ENCODE results near the gene PYCARD. TPM values are rescaled to one million over a fixed set of nuclear protein-coding genes. Genes with fewer than 3 reads are reported as not detected.

PYCARD gene
- polyA plus RNA-seq, 1 donor from 2014 or later: not detected

DNA sequence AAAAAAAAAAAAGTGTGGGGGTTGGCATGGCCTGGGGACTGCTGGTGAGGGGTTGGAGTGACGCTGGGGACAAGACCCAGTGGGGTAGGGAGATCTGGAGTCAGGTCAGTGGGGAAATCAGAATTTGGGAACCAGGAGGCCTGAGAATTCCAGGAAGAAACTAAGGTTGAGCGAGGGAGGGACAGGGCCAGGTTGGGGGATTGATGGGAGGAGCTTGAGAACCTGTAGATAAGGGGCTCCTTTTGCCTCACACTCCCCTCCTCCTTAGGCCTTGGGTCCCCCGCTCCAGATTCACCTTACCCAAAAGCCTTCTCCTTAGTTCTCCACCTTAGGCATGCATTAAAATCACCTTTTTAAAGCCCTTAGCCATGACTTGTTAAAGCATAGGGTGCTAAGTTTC is 22.6 kb upstream of the PYCARD start:
- TF ChIP-seq EZH2 (IDR thresholded peaks at IDR 0.05; ENCODE audit: borderline replicate concordance, insufficient read depth, low read length, poor library complexity, severe bottlenecking) (no peak), POLR2AphosphoS5 (IDR thresholded peaks at IDR 0.05) (no peak), TAF1 (IDR thresholded peaks at IDR 0.05; ENCODE audit: low read depth) (no peak), SMC3 (conservative IDR thresholded peaks at IDR 0.05; ENCODE audit: poor library complexity) (no peak), MXI1 (conservative IDR thresholded peaks at IDR 0.05; ENCODE audit: poor library complexity, severe bottlenecking) (no peak), REST (IDR thresholded peaks at IDR 0.05; ENCODE audit: borderline replicate concordance) (no peak), EP300 (conservative IDR thresholded peaks at IDR 0.05; ENCODE audit: poor library complexity, severe bottlenecking) (no peak), RAD21 (conservative IDR thresholded peaks at IDR 0.05) (no peak)
- TF ChIP-seq, protein P1, sequence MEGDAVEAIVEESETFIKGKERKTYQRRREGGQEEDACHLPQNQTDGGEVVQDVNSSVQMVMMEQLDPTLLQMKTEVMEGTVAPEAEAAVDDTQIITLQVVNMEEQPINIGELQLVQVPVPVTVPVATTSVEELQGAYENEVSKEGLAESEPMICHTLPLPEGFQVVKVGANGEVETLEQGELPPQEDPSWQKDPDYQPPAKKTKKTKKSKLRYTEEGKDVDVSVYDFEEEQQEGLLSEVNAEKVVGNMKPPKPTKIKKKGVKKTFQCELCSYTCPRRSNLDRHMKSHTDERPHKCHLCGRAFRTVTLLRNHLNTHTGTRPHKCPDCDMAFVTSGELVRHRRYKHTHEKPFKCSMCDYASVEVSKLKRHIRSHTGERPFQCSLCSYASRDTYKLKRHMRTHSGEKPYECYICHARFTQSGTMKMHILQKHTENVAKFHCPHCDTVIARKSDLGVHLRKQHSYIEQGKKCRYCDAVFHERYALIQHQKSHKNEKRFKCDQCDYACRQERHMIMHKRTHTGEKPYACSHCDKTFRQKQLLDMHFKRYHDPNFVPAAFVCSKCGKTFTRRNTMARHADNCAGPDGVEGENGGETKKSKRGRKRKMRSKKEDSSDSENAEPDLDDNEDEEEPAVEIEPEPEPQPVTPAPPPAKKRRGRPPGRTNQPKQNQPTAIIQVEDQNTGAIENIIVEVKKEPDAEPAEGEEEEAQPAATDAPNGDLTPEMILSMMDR (IDR thresholded peaks at IDR 0.05; ENCODE audit: poor library complexity, severe bottlenecking): no peak
- Histone ChIP-seq H3K9me2 (ENCODE audit: insufficient read depth, low read length) (no peaks in the 10 kb centered on the region), H3K27ac (ENCODE audit: low read length) (no peak overlapping the region), H4K20me1 (ENCODE audit: insufficient read depth) (no peaks in the 10 kb centered on the region), H3K4me2 (ENCODE audit: low read length) (no peak overlapping the region), H3K27me3 (ENCODE audit: insufficient read depth, low read depth, low read length) (no peaks in the 10 kb centered on the region), H3K36me3 (ENCODE audit: insufficient read depth, low read length) (no peaks in the 10 kb centered on the region), H3K79me2 (replicated peaks; ENCODE audit: insufficient read depth, low read length) (no peaks in the 10 kb centered on the region), H3K9ac (ENCODE audit: low read length) (no peak overlapping the region), H3K4me3 (ENCODE audit: low read length) (no peak overlapping the region), H3F3A (ENCODE audit: insufficient read depth, low read length, poor library complexity, severe bottlenecking) (no peaks in the 10 kb centered on the region), H2AFZ (ENCODE audit: low read depth, low read length) (no peak overlapping the region), H3K9me3 (ENCODE audit: low read length) (no peaks in the 10 kb centered on the region)

DNA sequence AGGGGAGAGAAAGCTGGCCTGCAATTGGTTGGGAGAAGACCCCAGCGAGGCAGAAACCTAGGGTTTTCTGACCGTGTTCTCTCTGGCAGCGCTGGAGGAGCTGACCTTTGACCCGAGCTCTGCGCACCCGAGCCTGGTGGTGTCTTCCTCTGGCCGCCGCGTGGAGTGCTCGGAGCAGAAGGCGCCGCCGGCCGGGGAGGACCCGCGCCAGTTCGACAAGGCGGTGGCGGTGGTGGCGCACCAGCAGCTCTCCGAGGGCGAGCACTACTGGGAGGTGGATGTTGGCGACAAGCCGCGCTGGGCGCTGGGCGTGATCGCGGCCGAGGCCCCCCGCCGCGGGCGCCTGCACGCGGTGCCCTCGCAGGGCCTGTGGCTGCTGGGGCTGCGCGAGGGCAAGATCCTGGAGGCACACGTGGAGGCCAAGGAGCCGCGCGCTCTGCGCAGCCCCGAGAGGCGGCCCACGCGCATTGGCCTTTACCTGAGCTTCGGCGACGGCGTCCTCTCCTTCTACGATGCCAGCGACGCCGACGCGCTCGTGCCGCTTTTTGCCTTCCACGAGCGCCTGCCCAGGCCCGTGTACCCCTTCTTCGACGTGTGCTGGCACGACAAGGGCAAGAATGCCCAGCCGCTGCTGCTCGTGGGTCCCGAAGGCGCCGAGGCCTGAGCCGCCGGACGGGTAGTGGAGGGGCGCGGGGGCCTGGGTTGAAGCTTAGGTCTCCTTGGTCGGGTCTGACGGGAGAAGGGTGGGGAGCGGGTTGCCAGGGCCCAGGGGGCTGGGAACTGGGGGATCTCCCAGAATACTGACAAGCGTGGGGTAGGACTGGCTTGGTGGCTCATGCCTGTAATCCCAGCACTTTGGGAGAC is 21.8 kb upstream of the PYCARD start:
- Histone ChIP-seq H2AFZ (ENCODE audit: low read depth, low read length) (no peak overlapping the region), H3K4me2 (ENCODE audit: low read length) (no peak overlapping the region), H3K27ac (ENCODE audit: low read length) (no peak overlapping the region), H3K79me2 (replicated peaks; ENCODE audit: insufficient read depth, low read length) (no peaks in the 10 kb centered on the region), H3K4me3 (ENCODE audit: low read length) (no peak overlapping the region), H3K27me3 (ENCODE audit: insufficient read depth, low read depth, low read length) (no peaks in the 10 kb centered on the region), H3K36me3 (ENCODE audit: insufficient read depth, low read length) (no peaks in the 10 kb centered on the region), H3K9me2 (ENCODE audit: insufficient read depth, low read length) (no peaks in the 10 kb centered on the region), H3K9ac (ENCODE audit: low read length) (no peak overlapping the region), H3K9me3 (ENCODE audit: low read length) (no peaks in the 10 kb centered on the region), H4K20me1 (ENCODE audit: insufficient read depth) (no peaks in the 10 kb centered on the region), H3F3A (ENCODE audit: insufficient read depth, low read length, poor library complexity, severe bottlenecking) (no peaks in the 10 kb centered on the region)
- no peak for TF ChIP-seq TAF1 (IDR thresholded peaks at IDR 0.05; ENCODE audit: low read depth)

Measured in neural cell (in vitro differentiated cells).